ENCODE data around the gene VARS2. TPM values are rescaled to one million over a fixed set of nuclear protein-coding genes. Genes with fewer than 3 reads are reported as not detected.
A peak's percentile ranks its signal among the peaks of the same experiment; 100 is the strongest.

Gene VARS2
- total RNA-seq, 1 experiment from 2014 or later, result 68.2 TPM

DNA sequence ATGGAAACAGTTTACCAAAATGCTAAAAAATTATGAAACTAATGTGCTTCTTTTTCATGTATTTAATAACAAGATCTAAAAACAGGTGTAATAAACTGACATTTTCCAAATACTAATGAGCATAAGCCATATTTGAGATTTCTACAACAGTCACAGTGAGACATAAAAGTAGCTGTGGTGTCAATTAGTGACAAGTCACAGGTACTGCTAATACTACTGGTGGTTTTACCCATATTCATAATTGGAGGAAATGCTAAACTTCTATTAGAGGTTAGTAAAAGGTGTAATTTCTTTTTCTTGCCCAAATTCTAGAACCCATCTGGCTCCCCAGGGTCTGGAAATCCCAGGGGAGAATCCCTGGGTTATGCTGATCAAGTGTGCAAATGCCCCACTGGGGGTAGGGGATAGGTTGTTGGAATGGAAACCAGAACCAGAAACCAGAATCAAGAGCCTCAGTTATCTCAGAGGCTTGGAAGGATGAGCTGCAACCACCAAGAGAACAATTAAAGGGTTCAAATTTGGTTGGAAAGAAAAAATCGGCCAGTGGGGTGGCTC lies 13.1 kb upstream of the VARS2 start:
- H2BK12ac ChIP-seq (ENCODE audit: insufficient read length, low read depth, low read length), result no peak overlapping the region
- H4K8ac ChIP-seq (replicated peaks; ENCODE audit: insufficient read length, low read depth, low read length), result no peak overlapping the region
- no peak overlapping the region for H3K4ac ChIP-seq (ENCODE audit: low read depth, low read length)
- Mint-ChIP-seq H3K9me3 (no peaks in the 10 kb centered on the region), H3K27ac (peak overlapping the region in 1 of 3 experiments; percentile 28; a peak in 1 of 7 replicates), H3K4me3 (no peak overlapping the region), H3K36me3 (ENCODE audit: insufficient read depth in 1 of 3, low read depth in 3 of 3) (peaks cover 27 to 40% (median 40%) of the 10 kb centered on the region in 3 experiments; a peak in 6 of 7 replicates), H3K4me1 (peaks cover 2 to 7% of the 10 kb centered on the region in 2 experiments), H3K27me3 (ENCODE audit: low read depth) (no peaks in the 10 kb centered on the region; the same call in 1 of the 2 replicates)
- H2BK20ac ChIP-seq (ENCODE audit: low read depth, low read length, poor library complexity, severe bottlenecking), result no peak overlapping the region
- no peak overlapping the region for H3K14ac ChIP-seq (ENCODE audit: insufficient read depth, low read length)
- no peak overlapping the region for H3K4me2 ChIP-seq (ENCODE audit: insufficient read depth, insufficient read length, low read length)
- no peaks in the 10 kb centered on the region for H4K20me1 ChIP-seq (ENCODE audit: control insufficient read depth, insufficient read depth, insufficient read length)
- no peak overlapping the region for H3K18ac ChIP-seq (ENCODE audit: insufficient read length, low read depth, low read length)
- H3K23ac ChIP-seq (ENCODE audit: insufficient read length, low read depth, low read length), result no peak overlapping the region
- H3K23me2 ChIP-seq (ENCODE audit: insufficient read length, low read depth, low read length, poor library complexity, severe bottlenecking), result no peaks in the 10 kb centered on the region
- WGBS (ENCODE audit: extremely low coverage, insufficient read length, low lambda C conversion rate), result no CpG with 5 or more reads among the region's 1 CpG
- no peak overlapping the region for H3K9ac ChIP-seq (ENCODE audit: extremely low read depth, insufficient read length, low read length)
- H3K27me3 ChIP-seq (ENCODE audit: insufficient read depth, low read length), result no peaks in the 10 kb centered on the region
- TF ChIP-seq CTCF (conservative IDR thresholded peaks at IDR 0.05), result no peak
- H2AK5ac ChIP-seq (ENCODE audit: insufficient read length, low read length), result no peak overlapping the region
- H3K9me3 ChIP-seq (ENCODE audit: control insufficient read depth, low read depth, low read length), result no peaks in the 10 kb centered on the region
- no peak overlapping the region for H4K5ac ChIP-seq (ENCODE audit: insufficient read length, low read depth, low read length)
- H2BK5ac ChIP-seq (ENCODE audit: insufficient read length, low read length), result no peak overlapping the region
- no peaks in the 10 kb centered on the region for H3K4me1 ChIP-seq (ENCODE audit: insufficient read depth, low read length)
- H3T11ph ChIP-seq (ENCODE audit: low read length), result no peak overlapping the region
- no peak for DNase-seq
- H2BK15ac ChIP-seq (ENCODE audit: low read depth, low read length), result no peak overlapping the region
- no peak overlapping the region for H2AFZ ChIP-seq (ENCODE audit: low read length)
- H4K91ac ChIP-seq (ENCODE audit: insufficient read length, low read depth, low read length), result no peak overlapping the region
- H3K56ac ChIP-seq (ENCODE audit: insufficient read length, low read depth, low read length), result no peak overlapping the region
- H3K79me1 ChIP-seq (ENCODE audit: insufficient read depth, low read depth, low read length, poor library complexity, severe bottlenecking), result no peaks in the 10 kb centered on the region
- H2BK120ac ChIP-seq (ENCODE audit: low read depth, low read length, poor library complexity, severe bottlenecking), result no peak overlapping the region
- H3K27ac ChIP-seq (ENCODE audit: insufficient read length, low read depth, low read length), result no peak overlapping the region
- no peaks in the 10 kb centered on the region for H3K79me2 ChIP-seq (ENCODE audit: insufficient read depth, low read length)
